ENCODE data around the gene TMPRSS11A.

The TMPRSS11A gene

DNA sequence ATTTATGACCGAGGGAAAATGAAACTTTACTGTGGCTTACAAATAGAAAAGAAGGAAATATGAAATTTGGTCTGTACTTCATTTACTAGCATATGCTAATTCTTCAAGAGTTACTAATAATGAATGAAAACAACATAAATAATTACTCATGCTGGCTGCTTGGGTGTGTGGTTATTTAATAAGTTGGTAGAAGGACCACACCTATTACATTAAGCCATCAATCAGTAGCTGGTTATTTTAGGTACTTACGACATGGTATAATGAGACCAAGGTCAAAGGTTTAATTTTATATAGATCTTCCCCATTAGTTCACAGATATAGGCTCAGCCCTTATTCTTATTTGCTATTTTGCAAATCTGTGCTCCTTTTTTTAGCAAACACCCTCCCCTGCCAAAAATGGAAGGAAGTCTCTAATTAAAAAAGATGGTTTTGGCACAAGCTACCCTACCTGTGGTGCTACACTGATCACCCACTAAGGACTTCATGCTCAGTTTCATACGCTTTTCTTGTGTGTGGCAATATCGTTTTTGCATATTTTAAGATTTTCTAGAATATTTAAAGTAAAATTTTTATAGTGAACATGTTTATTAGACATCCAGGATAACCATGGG, 93.6 kb downstream of the TMPRSS11A start:
- no peak for DNase-seq (ENCODE audit: low spot score)

DNA sequence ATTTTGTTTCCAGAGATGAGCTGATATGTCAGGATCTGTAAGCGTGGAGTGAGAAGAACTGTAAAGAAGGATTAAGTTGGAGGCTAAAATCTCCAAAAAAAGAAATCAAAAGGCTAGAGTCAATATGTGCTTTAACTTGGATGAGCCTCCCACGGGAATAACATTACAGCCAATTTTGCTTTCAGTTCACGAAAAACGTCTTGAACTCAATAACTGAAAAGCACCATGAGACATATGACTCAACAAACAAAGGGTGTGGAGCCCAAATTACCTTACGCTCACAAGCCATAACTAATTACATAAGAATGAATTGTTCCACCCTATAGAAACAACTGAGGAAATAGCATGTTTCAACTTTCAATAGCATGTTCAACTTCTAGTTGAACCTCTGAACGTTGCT, 101.8 kb downstream of the TMPRSS11A start:
- no peak for DNase-seq (ENCODE audit: low spot score)

Data from hematopoietic multipotent progenitor cell treated with erythropoietin and hydrocortisone succinate and interleukin-3 and kit ligand, for 17 days (in vitro differentiated cells).